K562 (cell line): ENCODE measurements around the gene KNSTRN. TPM values are rescaled to one million over a fixed set of nuclear protein-coding genes. Genes with fewer than 3 reads are reported as not detected.

ENCODE experiments used
- C11orf30 ChIP-seq: fragments of 450-650 bp; IDR thresholded peaks from 2 replicates; pipeline ENCODE4 v1.6.1; 2016; ENCODE audit warnings: low read depth, mild to moderate bottlenecking
- DIDO1 ChIP-seq: fragments of 450-650 bp; IDR thresholded peaks from 2 replicates; pipeline ENCODE4 v1.6.1; 2016; ENCODE audit warnings: low read depth, missing biosample characterization, missing genetic modification characterization
- ILK ChIP-seq: fragments of 450-650 bp; IDR thresholded peaks from 2 replicates; pipeline ENCODE4 v1.6.1; 2016; ENCODE audit warnings: missing genetic modification characterization, low read depth, mild to moderate bottlenecking, missing compliant biosample characterization, moderate library complexity, borderline replicate concordance
- IRF1 ChIP-seq: sonication (generic); formaldehyde crosslinking; IDR thresholded peaks from 2 replicates; pipeline ENCODE4 v1.8.0; 2022; ENCODE audit warnings: missing genetic modification reagents, mild to moderate bottlenecking, borderline replicate concordance
- KAT2B ChIP-seq: IDR thresholded peaks from one replicate; pipeline ENCODE4 v1.6.1; 2012; ENCODE audit warnings: low read depth, mild to moderate bottlenecking, control low read depth, inconsistent platforms, low read length, moderate library complexity
- MTA1 ChIP-seq: fragments of 450-650 bp; IDR thresholded peaks from 2 replicates; pipeline ENCODE4 v1.6.1; 2017; ENCODE audit warnings: borderline replicate concordance
- MYC ChIP-seq, 2 experiments: fragments of 250-450 bp in 1 of 2; sonication (Bioruptor Pico) in 1 of 2; IDR thresholded peaks; 2 replicates each; pipeline versions ENCODE4 v1.5.1 to v1.6.1; 2012 to 2021; ENCODE audit warnings: low read depth in 2 of 2, borderline replicate concordance in 1 of 2, improper control_type of control experiment in 1 of 2, low read length in 1 of 2, mild to moderate bottlenecking in 1 of 2, moderate library complexity in 1 of 2
- POLR2A ChIP-seq: fragments of 450-650 bp; conservative IDR thresholded peaks from 2 replicates; pipeline ENCODE4 v1.6.1; 2016
- RHOXF2B ChIP-seq: fragments of 250-450 bp; sonication (Bioruptor Pico); conservative IDR thresholded peaks from 2 replicates; pipeline ENCODE4 v1.5.1; 2021
- SAFB2 ChIP-seq: fragments of 200-400 bp; formaldehyde crosslinking; IDR thresholded peaks from 2 replicates; pipeline ENCODE4 v1.6.1; 2018; ENCODE audit warnings: borderline replicate concordance, low read length, low read depth, moderate library complexity; ENCODE audit not compliant: severe bottlenecking
- SRSF1 ChIP-seq: fragments of 200-400 bp; formaldehyde crosslinking; IDR thresholded peaks from 2 replicates; pipeline ENCODE4 v1.6.1; 2017; ENCODE audit warnings: mild to moderate bottlenecking, low read depth, low read length, moderate library complexity
- SRSF3 ChIP-seq: fragments of 200-400 bp; formaldehyde crosslinking; IDR thresholded peaks from 2 replicates; pipeline ENCODE4 v1.6.1; 2016; ENCODE audit warnings: mild to moderate bottlenecking, low read length, moderate library complexity; ENCODE audit not compliant: insufficient read depth
- SRSF7 ChIP-seq: fragments of 200-400 bp; formaldehyde crosslinking; optimal IDR thresholded peaks from 2 replicates; pipeline ENCODE3; 2017; ENCODE audit warnings: mild to moderate bottlenecking, low read depth, low read length
- STAG1 ChIP-seq: sonication (generic); formaldehyde crosslinking; IDR thresholded peaks from 2 replicates; pipeline ENCODE4 v1.5.0; 2020; ENCODE audit warnings: missing genetic modification reagents, borderline replicate concordance
- TBL1XR1 ChIP-seq, 2 experiments: IDR thresholded peaks; 2 replicates each; pipeline ENCODE4 v1.6.1; 2012; ENCODE audit warnings: improper control_type of control experiment in 2 of 2, low read length in 2 of 2, mild to moderate bottlenecking in 1 of 2
- ZBTB17 ChIP-seq: fragments of 450-650 bp; formaldehyde crosslinking; IDR thresholded peaks from 2 replicates; pipeline ENCODE4 v1.4.0; 2020; ENCODE audit warnings: mild to moderate bottlenecking
- ZNF780A ChIP-seq: fragments of 250-450 bp; sonication (Bioruptor Pico); IDR thresholded peaks from 2 replicates; pipeline ENCODE4 v1.5.0; 2021; ENCODE audit warnings: mild to moderate bottlenecking
- polyA plus RNA-seq, 8 experiments: library from polyadenylated mRNA; depleted of rRNA in 4 of 8; stranded (reverse) in 5 of 8; unstranded in 3 of 8; fragments of >200 nt; fragmentation: Nextera tagmentation in 2 of 8; fragmentation: Illumina TruSeq in 1 of 8; extraction: Ambion mirVana in 2 of 8; extraction: Trizol in 1 of 8; gene quantifications; 2 replicates each; pipeline versions ENCODE4 v1.2.1 to v1.2.3, GENCODE V29; 2011 to 2014; ENCODE audit warnings: inconsistent platforms in 1 of 8, missing spikeins in 1 of 8
- total RNA-seq, 7 experiments: library from RNA; depleted of rRNA in 6 of 7; stranded (reverse); fragments of >200 nt in 6 of 7; fragmentation: Illumina TruSeq in 2 of 7; extraction: Trizol in 2 of 7; gene quantifications; 2 replicates each; pipeline versions ENCODE4 v1.2.1 to v1.2.3, GENCODE V29; 2011 to 2021; ENCODE audit warnings: low replicate concordance in 1 of 7
- TF ChIP-seq, protein P1 (sequence below): fragments of 200-800 bp; sonication (Bioruptor generic); IDR thresholded peaks from 2 replicates; pipeline ENCODE4 v1.6.1; 2016; ENCODE audit warnings: missing genetic modification characterization, missing compliant biosample characterization
- TF ChIP-seq, protein P2 (sequence below): sonication (generic); formaldehyde crosslinking; IDR thresholded peaks from 2 replicates; pipeline ENCODE4 v1.8.1; 2023; ENCODE audit warnings: mild to moderate bottlenecking, missing genetic modification reagents
- TF ChIP-seq, protein P3 (sequence below): IDR thresholded peaks from 2 replicates; pipeline ENCODE4 v1.6.1; 2011; ENCODE audit not compliant: insufficient read length; ENCODE audit errors: extremely low read depth

Gene KNSTRN
- total and polyA plus RNA-seq, 9 of the 15 experiments (the other 6 are each of a cell fraction or from before 2014, with no cell fraction given): 48.7 to 88.2 (median 66.3) TPM

DNA sequence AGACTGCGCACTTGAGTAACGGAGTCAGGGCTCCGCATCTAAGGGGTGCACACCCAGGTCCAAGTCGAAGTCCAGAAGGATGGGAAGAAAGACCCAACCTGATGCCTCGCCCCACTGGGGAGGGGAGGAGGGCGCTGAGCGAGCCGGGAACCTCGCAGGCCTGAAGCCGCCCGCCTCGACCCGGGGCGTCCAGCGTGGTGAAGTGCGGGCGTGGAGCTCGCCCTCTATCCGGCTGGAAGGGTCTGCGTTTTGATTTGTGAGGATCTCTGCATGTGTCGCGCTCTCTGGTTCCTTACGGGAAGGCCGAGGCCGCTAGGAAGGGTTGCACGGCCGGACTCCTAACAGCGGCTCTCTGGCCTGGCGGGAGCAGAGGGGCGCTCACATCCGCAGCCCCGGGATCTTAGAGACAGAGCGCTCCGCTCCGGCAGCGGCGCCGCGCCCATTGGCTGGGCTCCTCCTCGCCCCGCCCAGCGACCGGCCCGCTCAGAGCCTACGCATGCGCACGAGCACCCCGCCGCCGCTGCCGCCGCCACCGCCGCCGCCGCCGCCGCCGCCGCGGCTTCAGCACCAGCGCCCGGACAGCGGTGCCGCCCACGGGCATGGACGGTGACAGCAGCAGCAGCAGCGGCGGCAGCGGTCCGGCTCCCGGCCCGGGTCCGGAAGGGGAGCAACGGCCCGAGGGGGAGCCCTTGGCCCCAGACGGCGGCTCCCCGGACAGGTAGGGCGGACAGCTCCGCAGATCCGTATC lies 24.6 kb upstream of the KNSTRN start, which contains the start of gene DISP2 (continued):
- TF ChIP-seq, protein P1, sequence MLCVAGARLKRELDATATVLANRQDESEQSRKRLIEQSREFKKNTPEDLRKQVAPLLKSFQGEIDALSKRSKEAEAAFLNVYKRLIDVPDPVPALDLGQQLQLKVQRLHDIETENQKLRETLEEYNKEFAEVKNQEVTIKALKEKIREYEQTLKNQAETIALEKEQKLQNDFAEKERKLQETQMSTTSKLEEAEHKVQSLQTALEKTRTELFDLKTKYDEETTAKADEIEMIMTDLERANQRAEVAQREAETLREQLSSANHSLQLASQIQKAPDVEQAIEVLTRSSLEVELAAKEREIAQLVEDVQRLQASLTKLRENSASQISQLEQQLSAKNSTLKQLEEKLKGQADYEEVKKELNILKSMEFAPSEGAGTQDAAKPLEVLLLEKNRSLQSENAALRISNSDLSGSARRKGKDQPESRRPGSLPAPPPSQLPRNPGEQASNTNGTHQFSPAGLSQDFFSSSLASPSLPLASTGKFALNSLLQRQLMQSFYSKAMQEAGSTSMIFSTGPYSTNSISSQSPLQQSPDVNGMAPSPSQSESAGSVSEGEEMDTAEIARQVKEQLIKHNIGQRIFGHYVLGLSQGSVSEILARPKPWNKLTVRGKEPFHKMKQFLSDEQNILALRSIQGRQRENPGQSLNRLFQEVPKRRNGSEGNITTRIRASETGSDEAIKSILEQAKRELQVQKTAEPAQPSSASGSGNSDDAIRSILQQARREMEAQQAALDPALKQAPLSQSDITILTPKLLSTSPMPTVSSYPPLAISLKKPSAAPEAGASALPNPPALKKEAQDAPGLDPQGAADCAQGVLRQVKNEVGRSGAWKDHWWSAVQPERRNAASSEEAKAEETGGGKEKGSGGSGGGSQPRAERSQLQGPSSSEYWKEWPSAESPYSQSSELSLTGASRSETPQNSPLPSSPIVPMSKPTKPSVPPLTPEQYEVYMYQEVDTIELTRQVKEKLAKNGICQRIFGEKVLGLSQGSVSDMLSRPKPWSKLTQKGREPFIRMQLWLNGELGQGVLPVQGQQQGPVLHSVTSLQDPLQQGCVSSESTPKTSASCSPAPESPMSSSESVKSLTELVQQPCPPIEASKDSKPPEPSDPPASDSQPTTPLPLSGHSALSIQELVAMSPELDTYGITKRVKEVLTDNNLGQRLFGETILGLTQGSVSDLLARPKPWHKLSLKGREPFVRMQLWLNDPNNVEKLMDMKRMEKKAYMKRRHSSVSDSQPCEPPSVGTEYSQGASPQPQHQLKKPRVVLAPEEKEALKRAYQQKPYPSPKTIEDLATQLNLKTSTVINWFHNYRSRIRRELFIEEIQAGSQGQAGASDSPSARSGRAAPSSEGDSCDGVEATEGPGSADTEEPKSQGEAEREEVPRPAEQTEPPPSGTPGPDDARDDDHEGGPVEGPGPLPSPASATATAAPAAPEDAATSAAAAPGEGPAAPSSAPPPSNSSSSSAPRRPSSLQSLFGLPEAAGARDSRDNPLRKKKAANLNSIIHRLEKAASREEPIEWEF (CRISPR knock-in tag): no peak
- TF ChIP-seq, protein P2, sequence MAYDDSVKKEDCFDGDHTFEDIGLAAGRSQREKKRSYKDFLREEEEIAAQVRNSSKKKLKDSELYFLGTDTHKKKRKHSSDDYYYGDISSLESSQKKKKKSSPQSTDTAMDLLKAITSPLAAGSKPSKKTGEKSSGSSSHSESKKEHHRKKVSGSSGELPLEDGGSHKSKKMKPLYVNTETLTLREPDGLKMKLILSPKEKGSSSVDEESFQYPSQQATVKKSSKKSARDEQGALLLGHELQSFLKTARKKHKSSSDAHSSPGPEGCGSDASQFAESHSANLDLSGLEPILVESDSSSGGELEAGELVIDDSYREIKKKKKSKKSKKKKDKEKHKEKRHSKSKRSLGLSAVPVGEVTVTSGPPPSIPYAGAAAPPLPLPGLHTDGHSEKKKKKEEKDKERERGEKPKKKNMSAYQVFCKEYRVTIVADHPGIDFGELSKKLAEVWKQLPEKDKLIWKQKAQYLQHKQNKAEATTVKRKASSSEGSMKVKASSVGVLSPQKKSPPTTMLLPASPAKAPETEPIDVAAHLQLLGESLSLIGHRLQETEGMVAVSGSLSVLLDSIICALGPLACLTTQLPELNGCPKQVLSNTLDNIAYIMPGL (CRISPR knock-in tag): peak; percentile 77; the same call in 1 of the 2 replicates
- TF ChIP-seq SRSF3 (no peak), RHOXF2B (CRISPR knock-in tag) (no peak), ILK (tag) (no peak), POLR2A (no peak), DIDO1 (no peak), SAFB2 (no peak), ZBTB17 (CRISPR knock-in tag) (no peak), MYC (IDR thresholded peaks at IDR 0.05; ENCODE audit: low read depth, low read length) (no peak), MYC (CRISPR knock-in tag; IDR thresholded peaks at IDR 0.05; ENCODE audit: borderline replicate concordance, low read depth) (no peak), KAT2B (no peak), IRF1 (CRISPR knock-in tag) (no peak), C11orf30 (no peak), ZNF780A (CRISPR knock-in tag) (no peak), STAG1 (CRISPR knock-in tag) (no peak), SRSF7 (no peak), SRSF1 (no peak), TBL1XR1 (IDR thresholded peaks at IDR 0.05; ENCODE audit: low read length in 2 of 2) (no peak), MTA1 (no peak)
- TF ChIP-seq, protein P3, sequence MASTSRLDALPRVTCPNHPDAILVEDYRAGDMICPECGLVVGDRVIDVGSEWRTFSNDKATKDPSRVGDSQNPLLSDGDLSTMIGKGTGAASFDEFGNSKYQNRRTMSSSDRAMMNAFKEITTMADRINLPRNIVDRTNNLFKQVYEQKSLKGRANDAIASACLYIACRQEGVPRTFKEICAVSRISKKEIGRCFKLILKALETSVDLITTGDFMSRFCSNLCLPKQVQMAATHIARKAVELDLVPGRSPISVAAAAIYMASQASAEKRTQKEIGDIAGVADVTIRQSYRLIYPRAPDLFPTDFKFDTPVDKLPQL: no peak
